ENCODE measurements around the gene AATF.

Gene AATF

GRCh38 chr17:37088913-37089312 lies 140.2 kb downstream of the AATF start:
- H3K4me3 ChIP-seq (replicated peaks; ENCODE audit: low read depth, low read length): no peak overlapping the region
- DNase-seq (ENCODE audit: extremely low read depth, low read depth): no peak
- no peak for TF ChIP-seq CTCF (IDR thresholded peaks at IDR 0.05; ENCODE audit: low read depth, low read length, missing control alignments)

DNA sequence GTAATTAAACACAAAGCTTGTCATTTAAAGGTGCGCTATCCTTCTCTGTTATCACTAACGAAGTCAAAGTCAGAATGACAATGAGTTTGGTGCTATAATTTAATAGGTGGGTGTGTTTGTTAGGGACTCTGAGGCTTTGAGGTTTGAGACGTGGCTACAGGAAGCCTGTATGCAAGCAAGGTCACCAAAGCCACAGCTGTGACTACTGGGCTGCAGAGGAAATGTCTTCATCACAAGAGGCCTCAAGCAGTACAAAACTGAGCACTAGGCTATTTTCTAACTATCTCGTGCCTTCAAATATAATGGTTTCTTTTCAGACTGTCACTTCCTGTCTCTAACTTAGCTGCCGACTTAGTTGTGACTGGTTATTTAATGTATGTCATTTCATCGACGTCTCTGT lies 141.2 kb downstream of the AATF start:
- no peak for DNase-seq (ENCODE audit: extremely low read depth, low read depth)
- no peak for TF ChIP-seq CTCF (IDR thresholded peaks at IDR 0.05; ENCODE audit: low read depth, low read length, missing control alignments)
- H3K4me3 ChIP-seq (replicated peaks; ENCODE audit: low read depth, low read length): no peak overlapping the region

DNA sequence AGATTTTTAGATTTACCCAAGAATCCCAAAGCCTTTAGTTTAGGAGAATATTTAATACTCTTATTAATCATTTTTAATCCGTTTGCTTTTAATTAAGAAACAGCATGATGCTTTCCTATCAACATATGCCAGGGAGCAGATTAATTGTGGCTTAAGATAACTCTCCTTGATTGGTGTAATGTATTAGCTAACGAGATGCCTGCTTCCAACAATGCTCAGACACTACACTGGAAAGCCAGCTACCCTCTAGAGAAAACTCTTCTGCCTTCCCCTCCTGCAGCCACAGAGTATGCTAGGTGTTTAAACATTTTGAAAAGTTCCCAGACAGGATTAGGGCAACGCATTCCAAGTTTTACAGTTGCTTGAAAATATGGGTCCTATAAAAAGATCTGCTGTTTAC lies 142.2 kb downstream of the AATF start:
- TF ChIP-seq CTCF (IDR thresholded peaks at IDR 0.05; ENCODE audit: low read depth, low read length, missing control alignments): no peak
- H3K4me3 ChIP-seq (replicated peaks; ENCODE audit: low read depth, low read length): no peak overlapping the region
- no peak for DNase-seq (ENCODE audit: extremely low read depth, low read depth)

DNA sequence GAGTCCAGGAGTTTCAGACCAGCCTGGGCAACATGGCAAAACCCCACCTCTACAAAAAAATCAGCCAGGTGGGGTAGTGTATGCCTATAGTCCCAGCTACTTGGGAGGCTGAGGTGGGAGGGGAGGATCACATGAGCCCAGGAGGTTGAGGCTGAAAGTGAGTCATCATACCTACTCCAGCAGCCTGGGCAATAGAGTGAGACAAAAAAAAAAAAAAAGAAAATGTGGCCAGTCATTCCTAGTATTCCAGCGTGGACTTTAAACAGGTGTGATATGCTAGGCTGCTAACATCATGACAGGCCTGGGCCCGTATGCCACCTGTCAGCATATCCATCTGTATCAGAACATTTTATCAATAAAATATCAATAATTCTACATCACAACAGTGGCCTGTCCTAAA lies 143.3 kb downstream of the AATF start:
- TF ChIP-seq CTCF (IDR thresholded peaks at IDR 0.05; ENCODE audit: low read depth, low read length, missing control alignments): no peak
- H3K4me3 ChIP-seq (replicated peaks; ENCODE audit: low read depth, low read length): no peak overlapping the region
- no peak for DNase-seq (ENCODE audit: extremely low read depth, low read depth)

GRCh38 chr17:37092701-37093100 lies 143.9 kb downstream of the AATF start:
- H3K4me3 ChIP-seq (replicated peaks; ENCODE audit: low read depth, low read length): no peak overlapping the region
- TF ChIP-seq CTCF (IDR thresholded peaks at IDR 0.05; ENCODE audit: low read depth, low read length, missing control alignments): no peak
- no peak for DNase-seq (ENCODE audit: extremely low read depth, low read depth)

- DNase-seq (ENCODE audit: extremely low read depth, low read depth): no peak
- no peak overlapping the region for H3K4me3 ChIP-seq (replicated peaks; ENCODE audit: low read depth, low read length)
- no peak for TF ChIP-seq CTCF (IDR thresholded peaks at IDR 0.05; ENCODE audit: low read depth, low read length, missing control alignments)
Measured at GRCh38 chr17:37094391-37094790, 145.6 kb downstream of the AATF start.

DNA sequence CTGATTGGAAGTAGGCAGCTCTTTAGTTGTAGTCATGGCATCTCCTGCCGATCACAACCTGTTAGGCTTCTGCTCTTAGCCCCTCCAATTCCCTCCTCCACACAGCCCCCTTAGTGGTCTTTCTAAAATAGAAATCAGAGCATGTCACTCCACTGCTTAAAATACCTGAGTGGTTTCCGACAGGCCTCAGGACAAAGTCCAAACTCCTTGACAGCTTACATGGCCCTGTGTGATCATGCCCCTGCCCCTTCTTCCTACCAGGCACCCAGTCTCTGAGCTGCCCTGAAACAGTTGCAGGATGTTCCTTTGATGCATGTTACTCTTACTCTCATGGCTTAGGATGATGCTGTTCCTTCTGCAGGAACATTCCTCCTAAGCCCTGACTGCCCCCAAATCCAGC lies 147.3 kb downstream of the AATF start:
- no peak overlapping the region for H3K4me3 ChIP-seq (replicated peaks; ENCODE audit: low read depth, low read length)
- TF ChIP-seq CTCF (IDR thresholded peaks at IDR 0.05; ENCODE audit: low read depth, low read length, missing control alignments): no peak
- DNase-seq (ENCODE audit: extremely low read depth, low read depth): no peak

Data from HFF-Myc (cell line).